HEK293T (cell line): ENCODE results near the gene EVA1C.

Experiments used
- BHLHE40 ChIP-seq: fragments of 450-650 bp; IDR thresholded peaks from 2 replicates; pipeline ENCODE4 v1.6.1; 2016; ENCODE audit warnings: mild to moderate bottlenecking, moderate library complexity, borderline replicate concordance
- CTBP1 ChIP-seq: fragments of 450-650 bp; IDR thresholded peaks from 2 replicates; pipeline ENCODE4 v1.6.1; 2016; ENCODE audit warnings: borderline replicate concordance
- FOXA1 ChIP-seq: fragments of 450-650 bp; IDR thresholded peaks from 2 replicates; pipeline ENCODE4 v1.6.1; 2016; ENCODE audit warnings: mild to moderate bottlenecking
- FOXM1 ChIP-seq: fragments of 450-650 bp; IDR thresholded peaks from 2 replicates; pipeline ENCODE4 v1.6.1; 2017; ENCODE audit warnings: mild to moderate bottlenecking, borderline replicate concordance
- HDGF ChIP-seq: fragments of 450-650 bp; IDR thresholded peaks from 2 replicates; pipeline ENCODE4 v1.6.1; 2017; ENCODE audit warnings: antibody characterized with exemption, borderline replicate concordance
- L3MBTL2 ChIP-seq: fragments of 450-650 bp; conservative IDR thresholded peaks from 2 replicates; pipeline ENCODE4 v1.6.1; 2016; ENCODE audit warnings: mild to moderate bottlenecking
- NFRKB ChIP-seq: fragments of 450-650 bp; IDR thresholded peaks from 2 replicates; pipeline ENCODE4 v1.6.1; 2016; ENCODE audit warnings: mild to moderate bottlenecking, moderate library complexity
- SP1 ChIP-seq: fragments of 450-650 bp; IDR thresholded peaks from 2 replicates; pipeline ENCODE4 v1.6.1; 2017
- TARDBP ChIP-seq: fragments of 450-650 bp; IDR thresholded peaks from 2 replicates; pipeline ENCODE4 v1.6.1; 2016
- TF ChIP-seq, protein P1 (sequence below): fragments of 450-650 bp; IDR thresholded peaks from 2 replicates; pipeline ENCODE4 v1.6.1; 2016

DNA sequence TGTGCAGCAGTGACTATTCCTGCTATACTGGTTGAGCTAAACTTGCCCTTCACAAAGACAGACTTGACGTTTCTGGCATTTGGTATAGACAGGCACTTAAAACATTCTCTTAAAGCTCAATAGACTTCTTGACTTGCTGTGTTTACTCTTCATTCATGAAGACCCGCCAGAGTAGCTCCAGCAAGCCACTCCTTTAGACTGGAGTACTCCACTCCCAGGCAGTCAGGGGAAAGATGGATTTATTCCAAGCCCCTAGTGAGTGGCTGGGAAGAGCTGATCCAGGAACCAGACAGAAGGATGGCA lies 70.7 kb downstream of the EVA1C start:
- no peak for TF ChIP-seq CTBP1
- TF ChIP-seq FOXA1, result no peak
- no peak for TF ChIP-seq SP1
- no peak for TF ChIP-seq L3MBTL2
- TF ChIP-seq, protein P1, sequence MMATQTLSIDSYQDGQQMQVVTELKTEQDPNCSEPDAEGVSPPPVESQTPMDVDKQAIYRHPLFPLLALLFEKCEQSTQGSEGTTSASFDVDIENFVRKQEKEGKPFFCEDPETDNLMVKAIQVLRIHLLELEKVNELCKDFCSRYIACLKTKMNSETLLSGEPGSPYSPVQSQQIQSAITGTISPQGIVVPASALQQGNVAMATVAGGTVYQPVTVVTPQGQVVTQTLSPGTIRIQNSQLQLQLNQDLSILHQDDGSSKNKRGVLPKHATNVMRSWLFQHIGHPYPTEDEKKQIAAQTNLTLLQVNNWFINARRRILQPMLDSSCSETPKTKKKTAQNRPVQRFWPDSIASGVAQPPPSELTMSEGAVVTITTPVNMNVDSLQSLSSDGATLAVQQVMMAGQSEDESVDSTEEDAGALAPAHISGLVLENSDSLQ, result no peak
- no peak for TF ChIP-seq TARDBP
- no peak for TF ChIP-seq BHLHE40
- TF ChIP-seq NFRKB, result no peak
- TF ChIP-seq HDGF, result no peak
- no peak for TF ChIP-seq FOXM1
